ENCODE data around the gene ATP13A1. TPM values are rescaled to one million over a fixed set of nuclear protein-coding genes. Genes with fewer than 3 reads are reported as not detected.

Gene ATP13A1
- total and polyA plus RNA-seq, 7 donors, result 6.6 to 145 (median 55.5) TPM

GRCh38 chr19:19645233-19645870 lies 18.1 kb downstream of the ATP13A1 start:
- no peak for DNase-seq
- TF ChIP-seq CTCF (IDR thresholded peaks at IDR 0.05), result no peak
- TF ChIP-seq POLR2AphosphoS5 (IDR thresholded peaks at IDR 0.05), result no peak
- TF ChIP-seq EP300 (IDR thresholded peaks at IDR 0.05), result no peak
- no peak for TF ChIP-seq POLR2A (IDR thresholded peaks at IDR 0.05)
- intact Hi-C loops (cut with DNase I), result no loop called here
- Histone ChIP-seq H3K36me3 (peaks cover 26 to 57% (median 38%) of the 10 kb centered on the region in 4 donors), H3K4me3 (no peak overlapping the region), H3K27me3 (no peaks in the 10 kb centered on the region), H3K4me1 (peaks cover 0 to 18% (median 10%) of the 10 kb centered on the region in 4 donors), H3K9me3 (no peaks in the 10 kb centered on the region), H3K27ac (no peak overlapping the region)
- 90 to 95% methylated on average over 17 of the region's 17 CpGs for WGBS, 2 donors

GRCh38 chr19:19644054-19644388 lies 19.5 kb downstream of the ATP13A1 start:
- TF ChIP-seq POLR2AphosphoS5 (IDR thresholded peaks at IDR 0.05), result no peak
- TF ChIP-seq CTCF (IDR thresholded peaks at IDR 0.05), result peak in 1 of 4 experiments; percentile 25
- no peak for TF ChIP-seq EP300 (IDR thresholded peaks at IDR 0.05)
- TF ChIP-seq POLR2A (IDR thresholded peaks at IDR 0.05), result no peak
- DNase-seq, result no peak
- Histone ChIP-seq H3K27me3 (no peaks in the 10 kb centered on the region), H3K4me1 (peaks cover 0 to 18% (median 10%) of the 10 kb centered on the region in 4 donors), H3K27ac (peak overlapping the region in 1 of 4 donors; percentile 73), H3K36me3 (peaks cover 18 to 44% (median 26%) of the 10 kb centered on the region in 4 donors), H3K9me3 (no peaks in the 10 kb centered on the region), H3K4me3 (peak overlapping the region in 3 of 4 donors; percentile 61 to 82 (median 81))
- 24 to 29% methylated on average over 5 of the region's 5 CpGs for WGBS, 2 donors
- intact Hi-C loops (cut with DNase I), result loop anchor here (5.0 kb wide), 1 partner anchor 593 kb away; no protein-coding TSS in a partner anchor

GRCh38 chr19:19643158-19644053 lies 20.1 kb downstream of the ATP13A1 start, which contains the start of gene GMIP:
GMIP (minus strand) TSS chr19:19643657; CDS start chr19:19643529, 128 bp downstream.
- Histone ChIP-seq H3K9me3 (no peaks in the 10 kb centered on the region), H3K36me3 (peaks cover 18 to 39% (median 25%) of the 10 kb centered on the region in 4 donors), H3K27me3 (no peaks in the 10 kb centered on the region), H3K27ac (peak within 1 kb of the TSS; percentile 19 to 73 (median 54)), H3K4me1 (peaks cover 0 to 18% (median 10%) of the 10 kb centered on the region in 4 donors), H3K4me3 (peak within 1 kb of the TSS; percentile 49 to 82 (median 71))
- TF ChIP-seq POLR2A (IDR thresholded peaks at IDR 0.05), result no peak
- TF ChIP-seq POLR2AphosphoS5 (IDR thresholded peaks at IDR 0.05), result no peak
- TF ChIP-seq EP300 (IDR thresholded peaks at IDR 0.05), result no peak
- TF ChIP-seq CTCF (IDR thresholded peaks at IDR 0.05), result peak; percentile 65 to 91 (median 86)
- DNase-seq, result peak; percentile 84
- intact Hi-C loops (cut with DNase I), result loop anchor here (1.0 to 5.0 kb wide), 2 partner anchors 111 to 594 kb away; no protein-coding TSS in a partner anchor
- 1% methylated on average over 50 of the region's 50 CpGs for WGBS, 2 donors

- Histone ChIP-seq H3K27me3 (no peaks in the 10 kb centered on the region), H3K4me3 (peak overlapping the region; percentile 49 to 82 (median 71)), H3K4me1 (peaks cover 0 to 18% (median 10%) of the 10 kb centered on the region in 4 donors), H3K9me3 (no peaks in the 10 kb centered on the region), H3K36me3 (peaks cover 18 to 31% (median 20%) of the 10 kb centered on the region in 4 donors), H3K27ac (peak overlapping the region in 3 of 4 donors; percentile 19 to 73 (median 61))
- 15 to 17% methylated on average over 16 of the region's 16 CpGs for WGBS, 2 donors
- TF ChIP-seq POLR2A (IDR thresholded peaks at IDR 0.05), result no peak
- DNase-seq, result no peak
- intact Hi-C loops (cut with DNase I), result loop anchor here (1.0 to 5.0 kb wide), 2 partner anchors 110 to 595 kb away; no protein-coding TSS in a partner anchor
Measured at GRCh38 chr19:19642506-19643157, 20.8 kb downstream of the ATP13A1 start.
